GM12878 (cell line): ENCODE results near the gene FOS. TPM values are rescaled to one million over a fixed set of nuclear protein-coding genes. Genes with fewer than 3 reads are reported as not detected.

Experiments used
- ATAC-seq: fragments of 200-7000 bp; cut with Tn5 transposase; 3 replicates; pipeline ENCODE4 v1.9.1; 2020; ENCODE audit warnings: mild to moderate bottlenecking, moderate library complexity
- BruUV-seq: library from RNA; stranded (reverse); fragments of 400-500 nt; replicated peaks from 2 replicates; lab custom pipeline; 2021; lab: Mats Ljungman, UMichigan
- CTCF ChIA-PET: fragments of 300-600 bp; sonication (Branson Sonifier 250); formaldehyde crosslinking; extraction: SDS; loops from one replicate; lab custom pipeline; 2021; ENCODE audit warnings: inconsistent platforms; lab: Yijun Ruan, JAX
- POLR2A ChIA-PET: fragments of 350-600 bp; formaldehyde crosslinking; extraction: SDS; loops from one replicate; lab custom pipeline; 2021; ENCODE audit warnings: inconsistent platforms; lab: Charles Lee
- RAD21 ChIA-PET: fragments of 300-600 bp; sonication (Branson Sonifier 250); formaldehyde crosslinking; loops from one replicate; lab custom pipeline; 2023; ENCODE audit warnings: antibody characterized with exemption; ENCODE audit not compliant: unreplicated experiment; lab: Charles Lee
- SMC1A ChIA-PET: fragments of 300-600 bp; sonication (Branson Sonifier 250); formaldehyde crosslinking; loops from one replicate; lab custom pipeline; 2023; ENCODE audit not compliant: unreplicated experiment, uncharacterized antibody; lab: Charles Lee
- DNase-seq: peaks from one replicate; pipeline ENCODE4 v3.0.0-alpha.2; 2011; ENCODE audit warnings: low read depth, low spot score
- FAIRE-seq: peaks from 3 replicates; lab custom pipeline; 2011; peaks lifted over from hg19 to GRCh38; lab: Jason Lieb, UNC
- H2AFZ ChIP-seq: 2 replicates; pipeline ENCODE4 v1.6.0; 2011; ENCODE audit warnings: low read depth, low read length, control low read depth; ENCODE audit not compliant: control insufficient read depth
- H3K27ac ChIP-seq: 2 replicates; pipeline ENCODE4 v1.5.1; 2011; ENCODE audit warnings: control low read depth; ENCODE audit not compliant: control insufficient read depth, insufficient read depth
- H3K27me3 ChIP-seq, 2 experiments: replicated peaks in 1 of 2; 2 replicates each; pipeline versions ENCODE4 v1.6.0 to v1.6.1; 2011; ENCODE audit warnings: low read length in 1 of 2; ENCODE audit not compliant: control insufficient read depth in 2 of 2, insufficient read depth in 2 of 2
- H3K36me3 ChIP-seq, 2 experiments: 2 replicates each; pipeline ENCODE4 v1.5.1; 2011; ENCODE audit warnings: low read length in 1 of 2; ENCODE audit not compliant: control insufficient read depth in 2 of 2, insufficient read depth in 2 of 2
- H3K4me1 ChIP-seq: 2 replicates; pipeline ENCODE4 v1.6.1; 2011; ENCODE audit warnings: mild to moderate bottlenecking, low read length, moderate library complexity, mixed read lengths; ENCODE audit not compliant: control insufficient read depth, insufficient read depth
- H3K4me2 ChIP-seq: 2 replicates; pipeline ENCODE4 v1.6.0; 2011; ENCODE audit warnings: control low read depth; ENCODE audit not compliant: control insufficient read depth, insufficient read depth
- H3K4me3 ChIP-seq: fragments of 200-600 bp; sonication (generic); 2 replicates; pipeline ENCODE4 v1.5.1; 2016
- H3K79me2 ChIP-seq: 2 replicates; pipeline ENCODE4 v1.6.0; 2011; ENCODE audit warnings: low read length; ENCODE audit not compliant: control insufficient read depth, insufficient read depth
- H3K9ac ChIP-seq: 2 replicates; pipeline ENCODE4 v1.8.0; 2011; ENCODE audit warnings: low read length, control low read depth, mixed read lengths; ENCODE audit not compliant: control insufficient read depth, insufficient read depth
- H3K9me3 ChIP-seq: replicated peaks from 3 replicates; pipeline ENCODE4 v1.5.1; 2011; ENCODE audit warnings: mild to moderate bottlenecking, low read length; ENCODE audit not compliant: control insufficient read depth, insufficient read depth
- H4K20me1 ChIP-seq: 2 replicates; pipeline ENCODE4 v1.6.0; 2011; ENCODE audit not compliant: control insufficient read depth, insufficient read depth
- BMI1 ChIP-seq: fragments of 450-650 bp; IDR thresholded peaks from 2 replicates; pipeline ENCODE4 v1.6.1; 2016; ENCODE audit warnings: mild to moderate bottlenecking, moderate library complexity, borderline replicate concordance
- BRCA1 ChIP-seq: IDR thresholded peaks from 2 replicates; pipeline ENCODE4 v1.6.1; 2011; ENCODE audit warnings: low read depth, low read length, improper control_type of control experiment
- CUX1 ChIP-seq: IDR thresholded peaks from 2 replicates; pipeline ENCODE4 v1.6.1; 2012; ENCODE audit warnings: improper control_type of control experiment, low read depth, low read length; ENCODE audit not compliant: insufficient replicate concordance
- KAT2A ChIP-seq: conservative IDR thresholded peaks from 2 replicates; pipeline ENCODE4 v1.6.1; 2011; ENCODE audit warnings: low read depth, low read length; ENCODE audit not compliant: control insufficient read depth
- NR2C1 ChIP-seq: fragments of 450-650 bp; IDR thresholded peaks from 2 replicates; pipeline ENCODE4 v1.6.1; 2017; ENCODE audit warnings: antibody characterized with exemption, mild to moderate bottlenecking, moderate library complexity
- NR2F1 ChIP-seq: fragments of 450-650 bp; conservative IDR thresholded peaks from 2 replicates; pipeline ENCODE4 v1.6.1; 2017; ENCODE audit warnings: mild to moderate bottlenecking
- YY1 ChIP-seq: IDR thresholded peaks from 2 replicates; pipeline ENCODE4 v1.6.1; 2011; ENCODE audit warnings: low read depth, mild to moderate bottlenecking, low read length
- WGBS: methylation state at CpG from one replicate; pipeline ENCODE4 v1.1.6; 2016; ENCODE audit warnings: low lambda C conversion rate; ENCODE audit not compliant: insufficient replicate concordance, insufficient coverage; ENCODE audit errors: missing lambda C conversion rate; 5-methylcytosine and 5-hydroxymethylcytosine counted together
- in situ Hi-C: fragments of 300-500 bp; cut with MboI; formaldehyde crosslinking; loops from 9 replicates; pipeline ENCODE4 v1.14.3; 2018; ENCODE audit warnings: mixed read lengths
- intact Hi-C: fragments of 100-400 bp; cut with micrococcal nuclease; formaldehyde crosslinking; loops from one replicate; pipeline ENCODE4 v1.14.2; 2022; ENCODE audit not compliant: unreplicated experiment
- polyA plus RNA-seq, 11 experiments: library from polyadenylated mRNA; depleted of rRNA in 4 of 11; unstranded in 6 of 11; stranded (reverse) in 5 of 11; fragments of >200 nt; fragmentation: Nextera tagmentation in 4 of 11; fragmentation: Illumina TruSeq in 1 of 11; extraction: Ambion mirVana in 4 of 11; extraction: Trizol in 1 of 11; gene quantifications; 1 replicate in 1 of 11; 2 replicates in 10 of 11; pipeline versions ENCODE4 v1.2.1 to v1.2.3, GENCODE V29; 2011 to 2016; ENCODE audit warnings: inconsistent platforms in 2 of 11, missing spikeins in 2 of 11, low read depth in 1 of 11
- total RNA-seq, 4 experiments: library from RNA; depleted of rRNA in 3 of 4; stranded (reverse); fragments of >200 nt in 3 of 4; fragmentation: Illumina TruSeq in 1 of 4; extraction: Trizol in 1 of 4; gene quantifications; 2 replicates each; pipeline versions ENCODE4 v1.2.1 to v1.2.3, GENCODE V29; 2013 to 2021

FOS gene
- total and polyA plus RNA-seq, 10 of the 15 experiments (the other 5 are each of a cell fraction or from before 2014, with no cell fraction given), result 0.02 to 0.95 (median 0.38) TPM

GRCh38 chr14:75278422-75279152, at the start of gene FOS (continued):
- no peak for TF ChIP-seq CUX1
- TF ChIP-seq, all 136 proteins: peak for 54

- Histone ChIP-seq H3K36me3 (no peaks in the 10 kb centered on the region), H3K27me3 (no peaks in the 10 kb centered on the region), H3K4me3 (no peak overlapping the region), H3K4me2 (peak overlapping the region; percentile 75), H3K27ac (no peak overlapping the region), H2AFZ (0 out of 2 replicates have a peak overlapping the region, but pooled peaks have one; percentile 15), H3K4me1 (peaks cover 39% of the 10 kb centered on the region), H3K9ac (no peak overlapping the region), H4K20me1 (no peaks in the 10 kb centered on the region), H3K9me3 (no peaks in the 10 kb centered on the region), H3K79me2 (no peaks in the 10 kb centered on the region)
- 98% methylated on average over 4 of the region's 4 CpGs for WGBS
- ChIA-PET CTCF (interaction anchor here (1.3 kb wide), 1 partner anchor 88 kb away, joined by 4 read pairs; no protein-coding TSS in a partner anchor), RAD21 (interaction anchor here (2.3 kb wide), 1 partner anchor 64 kb away, joined by 5 read pairs; no protein-coding TSS in a partner anchor), POLR2A (interaction anchor here (0.6 to 1.1 kb wide), 2 partner anchors 19 to 107 kb away, joined by 3 to 4 read pairs; no protein-coding TSS in a partner anchor), SMC1A (interaction anchor here (1.0 to 2.0 kb wide), 5 partner anchors 15 to 257 kb away, joined by 3 to 7 read pairs (median 4); no protein-coding TSS in a partner anchor)
- FAIRE-seq (no peak), ATAC-seq (no peak), DNase-seq (no peak)
- TF ChIP-seq NR2C1, result no peak
- TF ChIP-seq NR2F1, result peak; percentile 79
- TF ChIP-seq BMI1, result no peak
- TF ChIP-seq BRCA1, result no peak
- no peak for TF ChIP-seq YY1
- no peak for TF ChIP-seq KAT2A
- intact Hi-C loops, result loop anchor here (2.0 to 10.0 kb wide), 3 partner anchors 19 to 92 kb away; no protein-coding TSS in a partner anchor
- BruUV-seq, result no TSS peak
- in situ Hi-C loops, result no loop called here
Observed at GRCh38 chr14:75229661-75230139, 48.9 kb upstream of the FOS start.
